GM06990 (cell line): ENCODE results near the gene TMEM88.

Source experiments
- DNase-seq: peaks from one replicate; pipeline ENCODE4 v3.0.0-alpha.2; 2011; ENCODE audit not compliant: insufficient read length; ENCODE audit errors: extremely low read depth
- H3K27me3 ChIP-seq: replicated peaks from 2 replicates; pipeline ENCODE4 v1.6.0; 2011; ENCODE audit warnings: low read length; ENCODE audit not compliant: control insufficient read depth, insufficient read depth
- H3K36me3 ChIP-seq: 2 replicates; pipeline ENCODE4 v1.5.1; 2011; ENCODE audit warnings: low read length; ENCODE audit not compliant: control insufficient read depth, insufficient read depth
- H3K4me3 ChIP-seq: replicated peaks from 2 replicates; pipeline ENCODE4 v1.5.1; 2011; ENCODE audit warnings: low read depth, mild to moderate bottlenecking, control low read depth, low read length
- CTCF ChIP-seq: IDR thresholded peaks from 2 replicates; pipeline ENCODE4 v1.5.1; 2011; ENCODE audit warnings: low read length, control low read depth, mild to moderate bottlenecking, inconsistent platforms; ENCODE audit not compliant: insufficient read depth, poor library complexity, severe bottlenecking

TMEM88 gene

GRCh38 chr17:7830616-7831015, 24.2 kb upstream of the TMEM88 start:
- TF ChIP-seq CTCF: no peak
- no peak overlapping the region for H3K4me3 ChIP-seq
- H3K27me3 ChIP-seq: peaks cover 2% of the 10 kb centered on the region
- H3K36me3 ChIP-seq: no peaks in the 10 kb centered on the region
- DNase-seq: no peak

- Histone ChIP-seq H3K36me3 (no peaks in the 10 kb centered on the region), H3K27me3 (peaks cover 2% of the 10 kb centered on the region), H3K4me3 (no peak overlapping the region)
- no peak for DNase-seq
- TF ChIP-seq CTCF: no peak
Measured at GRCh38 chr17:7831233-7831632, 23.6 kb upstream of the TMEM88 start.

GRCh38 chr17:7832431-7832830, 22.4 kb upstream of the TMEM88 start:
- TF ChIP-seq CTCF: no peak
- no peaks in the 10 kb centered on the region for H3K36me3 ChIP-seq
- peaks cover 2% of the 10 kb centered on the region for H3K27me3 ChIP-seq
- no peak for DNase-seq
- H3K4me3 ChIP-seq: no peak overlapping the region

- Histone ChIP-seq H3K27me3 (peaks cover 2% of the 10 kb centered on the region), H3K4me3 (peak overlapping the region; percentile 81; the same call in 1 of the 2 replicates), H3K36me3 (no peaks in the 10 kb centered on the region)
- no peak for TF ChIP-seq CTCF
- no peak for DNase-seq
Measured at GRCh38 chr17:7833011-7833794, 21.7 kb upstream of the TMEM88 start.

- TF ChIP-seq CTCF: no peak
- H3K27me3 ChIP-seq: peaks cover 2% of the 10 kb centered on the region
Measured at GRCh38 chr17:7833795-7834541, 20.9 kb upstream of the TMEM88 start, which contains the start of gene KDM6B. KDM6B (plus strand) TSS chr17:7834217; CDS start chr17:7845555, 11,338 bp downstream.

More at GRCh38 chr17:7833795-7834541, 20.9 kb upstream of the TMEM88 start, which contains the start of gene KDM6B:
- H3K4me3 ChIP-seq: peak within 1 kb of the TSS; percentile 81
- DNase-seq: peak; percentile 89
- no peaks in the 10 kb centered on the region for H3K36me3 ChIP-seq
